Kidney epithelial cell (primary cell): ENCODE data around the gene CSDE1. TPM values are rescaled to one million over a fixed set of nuclear protein-coding genes. Genes with fewer than 3 reads are reported as not detected.
"Not testable (repeated sequence)": the region's sequence is repeated elsewhere in the genome, so short reads cannot be mapped to it uniquely, and the experiment has no call there.

Experiments used
- DNase-seq: peaks from one replicate; pipeline ENCODE4 v3.0.0-alpha.2; 2010; ENCODE audit warnings: low read depth
- H3K27me3 ChIP-seq: 2 replicates; pipeline ENCODE4 v1.6.0; 2011; ENCODE audit warnings: low read length; ENCODE audit not compliant: control insufficient read depth, insufficient read depth
- H3K36me3 ChIP-seq: 2 replicates; pipeline ENCODE4 v1.5.1; 2011; ENCODE audit warnings: low read length; ENCODE audit not compliant: control insufficient read depth, insufficient read depth
- H3K4me3 ChIP-seq: 2 replicates; pipeline ENCODE4 v1.5.1; 2011; ENCODE audit warnings: low read depth, mild to moderate bottlenecking, control low read depth, low read length
- total RNA-seq: library from RNA; depleted of rRNA; stranded (reverse); fragments of >200 nt; gene quantifications from 2 replicates; pipeline ENCODE4 v1.2.3, GENCODE V29; 2015
- TF ChIP-seq, protein P1 (sequence below): IDR thresholded peaks from 2 replicates; pipeline ENCODE4 v1.5.1; 2011; ENCODE audit warnings: mild to moderate bottlenecking, moderate library complexity, low read length, control low read depth, inconsistent platforms; ENCODE audit not compliant: insufficient read depth, poor library complexity, severe bottlenecking

Gene CSDE1
- total RNA-seq, 1 donor from 2014 or later = 1,426 TPM

DNA sequence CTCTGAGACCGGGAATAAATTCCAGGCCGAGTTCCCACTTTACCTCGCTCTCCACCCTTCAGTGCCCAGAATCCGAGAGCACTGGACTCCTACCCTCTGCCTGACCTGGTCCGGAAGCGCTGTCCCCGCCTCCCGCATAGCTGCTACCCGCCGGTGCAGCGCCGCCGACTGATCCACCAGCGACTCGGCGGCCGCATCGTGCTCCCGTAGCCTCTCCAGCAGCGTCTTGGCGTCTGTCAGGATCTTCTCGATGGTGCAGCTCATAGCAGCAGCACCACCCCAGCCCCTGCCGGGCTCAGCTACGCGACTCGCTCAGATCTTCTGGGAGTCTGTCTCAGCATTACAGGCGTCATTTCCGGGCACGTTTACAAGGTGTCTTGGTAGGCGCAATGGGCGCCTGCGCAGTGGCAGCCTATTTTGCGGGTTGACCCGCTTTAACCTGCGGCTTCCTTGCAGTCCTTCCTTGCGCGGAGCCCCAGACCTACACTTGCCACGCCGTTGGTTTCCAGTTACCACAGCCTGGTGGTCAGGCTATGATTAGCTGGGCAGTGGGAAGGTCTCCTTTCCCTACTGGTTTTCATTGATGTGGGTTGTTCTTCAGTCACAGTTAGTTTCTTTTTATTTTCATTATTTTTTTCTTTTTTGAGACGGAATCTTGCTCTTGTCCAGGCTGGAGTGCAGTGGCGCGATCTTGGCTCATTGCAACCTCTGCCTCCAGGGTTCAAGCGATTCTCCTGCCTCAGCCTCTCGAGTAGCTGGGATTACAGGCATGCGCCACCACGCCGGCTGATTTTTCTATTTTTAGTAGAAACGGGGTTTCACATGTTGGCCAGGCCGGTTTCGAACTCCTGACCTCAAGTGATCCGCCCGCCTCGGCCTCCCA, 22.8 kb upstream of the CSDE1 start, which contains the start of gene SIKE1:
Gene SIKE1, minus strand, starts transcription at position 342 of the 883 bp plus-strand sequence. Its CDS starts 78 bp downstream, at position 264.
- Histone ChIP-seq H3K4me3 (peak within 1 kb of the TSS; percentile 66), H3K27me3 (no peaks in the 10 kb centered on the region), H3K36me3 (no peaks in the 10 kb centered on the region)
- TF ChIP-seq, protein P1, sequence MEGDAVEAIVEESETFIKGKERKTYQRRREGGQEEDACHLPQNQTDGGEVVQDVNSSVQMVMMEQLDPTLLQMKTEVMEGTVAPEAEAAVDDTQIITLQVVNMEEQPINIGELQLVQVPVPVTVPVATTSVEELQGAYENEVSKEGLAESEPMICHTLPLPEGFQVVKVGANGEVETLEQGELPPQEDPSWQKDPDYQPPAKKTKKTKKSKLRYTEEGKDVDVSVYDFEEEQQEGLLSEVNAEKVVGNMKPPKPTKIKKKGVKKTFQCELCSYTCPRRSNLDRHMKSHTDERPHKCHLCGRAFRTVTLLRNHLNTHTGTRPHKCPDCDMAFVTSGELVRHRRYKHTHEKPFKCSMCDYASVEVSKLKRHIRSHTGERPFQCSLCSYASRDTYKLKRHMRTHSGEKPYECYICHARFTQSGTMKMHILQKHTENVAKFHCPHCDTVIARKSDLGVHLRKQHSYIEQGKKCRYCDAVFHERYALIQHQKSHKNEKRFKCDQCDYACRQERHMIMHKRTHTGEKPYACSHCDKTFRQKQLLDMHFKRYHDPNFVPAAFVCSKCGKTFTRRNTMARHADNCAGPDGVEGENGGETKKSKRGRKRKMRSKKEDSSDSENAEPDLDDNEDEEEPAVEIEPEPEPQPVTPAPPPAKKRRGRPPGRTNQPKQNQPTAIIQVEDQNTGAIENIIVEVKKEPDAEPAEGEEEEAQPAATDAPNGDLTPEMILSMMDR = no peak
- peak; percentile 91 for DNase-seq

DNA sequence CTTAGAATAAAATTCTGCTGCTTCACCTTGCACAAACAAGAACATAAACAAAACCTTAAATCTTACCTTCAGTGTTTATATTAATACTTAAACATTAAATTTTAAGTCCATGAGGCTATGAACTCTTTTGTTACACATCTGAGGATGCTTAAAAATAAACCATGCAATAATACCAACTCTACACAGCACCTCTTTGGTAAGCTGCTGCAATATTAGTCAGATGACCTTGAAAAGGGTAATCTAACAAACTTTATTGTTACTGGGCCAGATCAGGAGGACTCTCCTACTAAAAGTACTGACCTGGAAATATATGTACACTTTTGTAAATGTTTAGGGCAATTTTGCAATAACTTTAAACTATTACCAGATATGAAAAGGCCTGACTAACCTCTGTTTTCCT, 21.9 kb upstream of the CSDE1 start:
- no peak for DNase-seq
- TF ChIP-seq, protein P1 = no peak
- Histone ChIP-seq H3K4me3 (peak overlapping the region; percentile 66), H3K36me3 (no peaks in the 10 kb centered on the region), H3K27me3 (no peaks in the 10 kb centered on the region)

DNA sequence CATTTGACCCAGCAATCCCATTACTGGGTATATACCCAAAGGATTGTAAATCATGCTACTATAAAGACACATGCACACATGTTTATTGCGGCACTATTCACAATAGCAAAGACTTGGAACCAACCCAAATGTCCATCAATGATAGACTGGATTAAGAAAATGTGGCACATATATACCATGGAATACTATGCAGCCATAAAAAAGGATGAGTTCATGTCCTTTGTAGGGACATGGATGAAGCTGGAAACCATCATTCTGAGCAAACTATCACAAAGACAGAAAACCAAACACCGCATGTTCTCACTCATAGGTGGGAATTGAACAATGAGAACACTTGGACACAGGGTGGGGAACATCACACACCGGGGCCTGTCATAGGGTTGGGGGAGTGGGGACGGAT, 18.9 kb upstream of the CSDE1 start:
- H3K4me3 ChIP-seq, DNase-seq, H3K36me3 ChIP-seq, H3K27me3 ChIP-seq: not testable (repeated sequence)

DNA sequence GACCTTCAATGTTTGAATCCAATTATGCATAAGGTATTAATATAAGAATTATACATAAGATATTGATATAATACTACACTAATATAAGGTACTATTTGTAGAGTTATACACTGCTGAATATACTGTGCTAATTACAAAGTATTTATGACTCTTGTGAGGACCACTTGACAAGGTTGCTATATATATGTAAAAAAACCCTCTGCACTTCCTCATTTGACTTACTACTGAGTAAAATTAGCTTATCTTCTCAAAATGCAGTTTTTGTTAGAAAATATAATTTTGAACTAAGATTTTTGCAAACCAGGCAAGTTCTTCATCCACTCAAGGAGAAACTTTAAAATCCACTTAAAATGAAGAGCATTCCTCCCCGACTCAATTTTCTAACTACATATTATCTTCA, 14.2 kb upstream of the CSDE1 start:
- DNase-seq = no peak
- no peak overlapping the region for H3K4me3 ChIP-seq
- TF ChIP-seq, protein P1 = no peak
- no peaks in the 10 kb centered on the region for H3K27me3 ChIP-seq
- H3K36me3 ChIP-seq = no peaks in the 10 kb centered on the region

DNA sequence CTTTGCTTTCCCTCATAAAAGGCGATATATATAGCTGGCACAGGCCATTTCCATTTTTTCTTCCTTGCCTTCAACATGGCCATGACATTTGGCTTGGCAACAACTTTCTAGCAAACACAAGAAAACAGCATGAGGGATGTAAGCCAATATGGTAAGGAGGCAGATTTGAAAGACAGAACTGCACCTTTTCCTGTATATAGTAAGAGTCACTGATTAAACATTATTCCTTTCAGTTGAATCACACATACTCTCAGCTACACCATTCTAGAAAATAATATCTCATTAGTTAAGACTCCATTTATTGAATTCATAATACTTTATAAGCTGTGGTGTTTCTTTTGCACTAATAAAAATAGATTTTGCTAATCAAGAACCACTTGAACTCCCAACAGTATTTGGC, 13.2 kb upstream of the CSDE1 start:
- TF ChIP-seq, protein P1 = no peak
- Histone ChIP-seq H3K36me3 (no peaks in the 10 kb centered on the region), H3K27me3 (no peaks in the 10 kb centered on the region), H3K4me3 (no peak overlapping the region)
- DNase-seq = no peak

DNA sequence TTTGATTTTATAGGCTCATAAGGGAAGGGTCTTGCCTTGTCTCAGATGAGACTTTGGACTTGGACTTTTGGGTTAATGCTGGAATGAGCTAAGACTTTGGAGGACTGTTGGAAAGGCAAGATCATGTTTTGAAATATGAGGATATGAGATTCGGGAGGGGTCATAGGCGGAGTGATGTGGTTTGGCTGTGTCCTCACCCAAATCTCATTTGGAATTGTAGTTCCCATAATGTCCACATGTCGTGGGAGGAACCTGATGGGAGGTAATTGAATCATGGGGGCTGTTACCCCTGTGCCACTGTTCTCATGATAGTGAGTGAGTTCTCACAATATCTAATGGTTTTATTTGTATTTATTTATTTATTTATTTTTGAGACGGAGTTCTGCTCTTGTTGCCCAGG, 6.9 kb upstream of the CSDE1 start:
- no peak for DNase-seq
- no peaks in the 10 kb centered on the region for H3K27me3 ChIP-seq
- H3K36me3 ChIP-seq = no peaks in the 10 kb centered on the region
- TF ChIP-seq, protein P1 = no peak
- no peak overlapping the region for H3K4me3 ChIP-seq
